Fibroblast of skin of scalp (primary cell): ENCODE measurements around the gene RTEL1.
A peak's percentile ranks its signal among the peaks of the same experiment; 100 is the strongest.
"Not testable (repeated sequence)": the region's sequence is repeated elsewhere in the genome, so short reads cannot be mapped to it uniquely, and the experiment has no call there.

ENCODE experiments used
- DNase-seq: peaks from one replicate; pipeline ENCODE4 v3.0.0-alpha.2; 2013

Gene RTEL1

GRCh38 chr20:63671695-63672094 is 13.6 kb downstream of the RTEL1 start:
- DNase-seq = not testable (repeated sequence)

- no peak for DNase-seq
These were observed 14.6 kb downstream of the RTEL1 start for GRCh38 chr20:63672666-63673065.

- no peak for DNase-seq
These were observed 15.8 kb downstream of the RTEL1 start for GRCh38 chr20:63673951-63674350.

GRCh38 chr20:63675681-63676368 is 17.7 kb downstream of the RTEL1 start:
- DNase-seq = no peak

GRCh38 chr20:63678071-63678470 is 20.0 kb downstream of the RTEL1 start:
- DNase-seq = no peak

GRCh38 chr20:63678667-63679465 is 20.8 kb downstream of the RTEL1 start:
- no peak for DNase-seq

- DNase-seq = no peak
These were observed 21.7 kb downstream of the RTEL1 start for GRCh38 chr20:63679799-63680305.

- no peak for DNase-seq
These were observed 22.3 kb downstream of the RTEL1 start for GRCh38 chr20:63680427-63680826.

GRCh38 chr20:63680857-63681608 is 22.9 kb downstream of the RTEL1 start:
- no peak for DNase-seq

GRCh38 chr20:63681609-63682142 is 23.6 kb downstream of the RTEL1 start:
- DNase-seq = no peak

GRCh38 chr20:63682384-63683139 is 24.4 kb downstream of the RTEL1 start:
- DNase-seq = peak; percentile 97

- no peak for DNase-seq
These were observed 27.3 kb downstream of the RTEL1 start for GRCh38 chr20:63685269-63686026.

- no peak for DNase-seq
These were observed 28.0 kb downstream of the RTEL1 start for GRCh38 chr20:63686094-63686491.

- peak; percentile 64 for DNase-seq
These were observed 28.6 kb downstream of the RTEL1 start for GRCh38 chr20:63686492-63687321.

GRCh38 chr20:63687419-63688178 is 29.5 kb downstream of the RTEL1 start:
- no peak for DNase-seq

GRCh38 chr20:63688228-63689045 is 30.3 kb downstream of the RTEL1 start:
- DNase-seq = no peak

- no peak for DNase-seq
These were observed 31.2 kb downstream of the RTEL1 start for GRCh38 chr20:63689046-63690002.
